IPS-15b (cell line): ENCODE measurements around the gene NQO1.
A peak's percentile ranks its signal among the peaks of the same experiment; 100 is the strongest.
"Not testable (repeated sequence)": the region's sequence is repeated elsewhere in the genome, so short reads cannot be mapped to it uniquely, and the experiment has no call there.

Experiments
- H3K27me3 ChIP-seq: one replicate; pipeline ENCODE4 v1.6.1; 2013; ENCODE audit warnings: low read length; ENCODE audit not compliant: control insufficient read depth, insufficient read depth
- H3K36me3 ChIP-seq: one replicate; pipeline ENCODE4 v1.6.1; 2013; ENCODE audit warnings: low read length; ENCODE audit not compliant: control insufficient read depth, insufficient read depth
- H3K4me1 ChIP-seq: one replicate; pipeline ENCODE4 v1.6.1; 2013; ENCODE audit warnings: mild to moderate bottlenecking, low read length; ENCODE audit not compliant: control insufficient read depth, insufficient read depth
- H3K4me3 ChIP-seq: one replicate; pipeline ENCODE4 v1.5.1; 2013; ENCODE audit warnings: low read depth, low read length
- H3K9ac ChIP-seq: one replicate; pipeline ENCODE4 v1.6.1; 2013; ENCODE audit warnings: low read depth, mild to moderate bottlenecking, low read length
- H3K9me3 ChIP-seq: one replicate; pipeline ENCODE4 v1.6.1; 2013; ENCODE audit warnings: mild to moderate bottlenecking, low read length; ENCODE audit not compliant: control insufficient read depth, insufficient read depth

The NQO1 gene

DNA sequence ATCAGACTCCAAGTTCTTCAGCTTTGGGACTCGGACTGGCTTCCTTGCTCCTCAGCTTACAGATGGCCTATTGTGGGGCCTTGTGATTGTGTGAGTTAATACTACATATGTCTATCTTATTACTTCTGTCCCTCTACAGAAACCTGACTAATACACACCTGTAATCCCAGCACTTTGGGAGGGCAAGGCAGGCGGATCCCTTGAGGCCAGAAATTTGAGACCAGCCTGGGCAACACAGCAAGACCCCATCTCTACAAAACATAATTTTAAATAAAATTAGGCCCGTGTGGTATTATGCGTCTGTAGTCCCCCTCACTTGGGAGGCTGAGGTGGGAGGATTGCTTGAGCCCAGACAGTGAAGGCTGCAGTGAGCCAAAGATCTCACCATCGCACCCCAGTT is 4.9 kb upstream of the NQO1 start:
- H3K9me3 ChIP-seq, H3K4me1 ChIP-seq, H3K27me3 ChIP-seq, H3K36me3 ChIP-seq, H3K9ac ChIP-seq, H3K4me3 ChIP-seq: not testable (repeated sequence)

DNA sequence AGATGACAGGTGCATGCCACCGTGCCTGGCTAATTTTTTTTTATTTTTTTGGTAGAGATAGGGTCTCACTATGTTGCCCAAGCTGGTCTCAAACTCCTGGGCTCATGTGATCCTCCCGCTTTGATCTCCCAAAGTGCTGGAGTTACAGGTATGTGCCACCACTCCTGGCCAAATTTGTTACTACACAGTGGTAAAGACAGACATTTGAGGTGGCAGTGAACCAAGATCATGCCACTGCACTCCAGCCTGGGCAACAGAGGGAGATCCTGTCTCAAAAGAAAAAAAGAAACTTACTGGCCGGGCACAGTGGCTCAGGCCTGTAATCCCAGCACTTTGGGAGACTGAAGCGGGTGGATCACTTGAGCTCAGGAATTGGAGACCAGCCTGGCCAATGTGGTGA is 2.7 kb upstream of the NQO1 start:
- H3K4me1 ChIP-seq, H3K9me3 ChIP-seq, H3K36me3 ChIP-seq, H3K4me3 ChIP-seq, H3K27me3 ChIP-seq, H3K9ac ChIP-seq: not testable (repeated sequence)

DNA sequence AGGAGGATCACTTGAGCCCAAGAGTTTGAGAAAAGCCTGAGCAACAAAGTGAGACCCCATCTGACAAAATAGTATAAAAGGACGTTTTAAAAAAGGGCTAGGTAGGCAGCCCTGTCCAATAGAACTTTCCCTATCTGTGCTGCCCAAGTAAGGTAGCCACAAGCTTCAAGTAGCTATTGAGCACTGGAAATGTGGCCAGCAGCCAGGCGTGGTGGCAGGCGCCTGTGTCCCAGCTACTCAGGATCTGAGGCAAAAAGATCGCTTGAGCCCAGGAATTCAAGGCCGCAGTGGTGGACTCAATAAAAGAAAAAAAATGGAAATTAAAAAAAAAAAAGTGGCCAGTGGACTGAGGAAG is 1.5 kb upstream of the NQO1 start:
- no peaks in the 10 kb centered on the region for H3K27me3 ChIP-seq
- no peaks in the 10 kb centered on the region for H3K9me3 ChIP-seq
- peak overlapping the region; percentile 90 for H3K4me3 ChIP-seq
- H3K9ac ChIP-seq: peak overlapping the region; percentile 80
- no peaks in the 10 kb centered on the region for H3K4me1 ChIP-seq
- no peaks in the 10 kb centered on the region for H3K36me3 ChIP-seq

DNA sequence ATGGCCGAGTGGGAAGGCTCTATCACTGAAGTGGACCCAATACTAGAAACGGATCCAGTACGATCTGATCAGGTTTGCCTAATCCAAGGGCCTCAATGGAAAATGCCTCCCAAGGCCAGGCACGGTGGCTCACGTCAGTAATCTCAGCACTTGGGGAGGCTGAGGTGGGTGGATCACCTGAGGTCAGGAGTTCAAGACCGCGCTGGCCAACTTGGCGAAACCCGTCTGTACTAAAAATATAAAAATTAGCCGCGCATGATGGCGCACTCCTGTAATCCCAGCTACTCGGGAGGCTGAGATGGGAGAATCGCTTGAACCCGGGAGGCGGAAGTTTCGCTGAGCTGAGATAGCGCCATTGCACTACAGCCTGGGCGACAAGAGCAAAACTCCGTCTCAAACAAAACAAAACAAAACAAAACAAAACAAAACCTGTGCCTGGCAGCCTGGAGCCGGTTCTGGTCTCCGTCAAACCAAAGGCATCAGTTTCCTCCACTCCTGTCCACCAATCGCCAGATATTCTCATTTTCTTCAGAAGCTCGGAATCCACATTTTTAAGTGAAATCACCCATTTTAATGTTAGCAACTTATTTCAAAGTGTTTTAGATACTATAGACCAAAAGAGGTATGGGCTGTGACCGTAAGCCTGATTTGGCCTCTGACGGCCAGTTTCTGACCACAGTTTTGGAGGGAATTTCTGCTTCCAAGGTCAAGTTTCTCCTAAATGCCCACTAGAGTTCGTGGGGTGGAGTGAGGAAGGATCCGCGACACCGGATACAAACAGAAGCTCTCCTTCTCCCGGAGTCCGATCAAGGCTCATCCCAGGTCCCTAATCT is 664 bp downstream of the NQO1 start:
- peak overlapping the region; percentile 90 for H3K4me3 ChIP-seq
- no peaks in the 10 kb centered on the region for H3K36me3 ChIP-seq
- H3K4me1 ChIP-seq: no peaks in the 10 kb centered on the region
- H3K9me3 ChIP-seq: no peaks in the 10 kb centered on the region
- no peaks in the 10 kb centered on the region for H3K27me3 ChIP-seq
- peak overlapping the region; percentile 47 for H3K9ac ChIP-seq

DNA sequence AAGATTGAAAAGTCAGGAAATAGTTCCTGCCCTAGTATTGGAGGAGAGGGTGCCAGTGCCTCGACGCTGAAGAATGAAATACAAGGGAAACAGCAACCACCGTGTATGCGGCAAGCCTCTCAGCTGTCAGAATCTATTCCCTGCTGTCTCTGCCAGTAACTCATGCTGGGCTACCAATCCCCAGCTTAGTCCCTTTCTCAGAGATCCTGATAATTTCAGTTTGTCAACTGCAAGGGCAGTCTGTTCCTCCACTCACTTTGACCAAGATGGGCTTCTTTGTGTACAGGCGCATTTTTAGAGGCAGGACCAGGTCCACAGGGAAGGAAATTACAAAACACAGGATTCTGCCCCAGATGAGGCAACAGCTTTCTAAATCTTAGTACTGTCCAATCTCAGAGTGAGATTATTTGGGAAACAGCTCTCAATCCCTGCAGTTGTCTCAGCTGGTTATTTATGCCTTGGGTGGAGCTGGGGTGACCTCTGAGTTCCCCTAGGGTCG is 1.3 kb downstream of the NQO1 start:
- no peaks in the 10 kb centered on the region for H3K4me1 ChIP-seq
- no peaks in the 10 kb centered on the region for H3K9me3 ChIP-seq
- no peaks in the 10 kb centered on the region for H3K27me3 ChIP-seq
- no peaks in the 10 kb centered on the region for H3K36me3 ChIP-seq
- no peak overlapping the region for H3K4me3 ChIP-seq
- no peak overlapping the region for H3K9ac ChIP-seq

DNA sequence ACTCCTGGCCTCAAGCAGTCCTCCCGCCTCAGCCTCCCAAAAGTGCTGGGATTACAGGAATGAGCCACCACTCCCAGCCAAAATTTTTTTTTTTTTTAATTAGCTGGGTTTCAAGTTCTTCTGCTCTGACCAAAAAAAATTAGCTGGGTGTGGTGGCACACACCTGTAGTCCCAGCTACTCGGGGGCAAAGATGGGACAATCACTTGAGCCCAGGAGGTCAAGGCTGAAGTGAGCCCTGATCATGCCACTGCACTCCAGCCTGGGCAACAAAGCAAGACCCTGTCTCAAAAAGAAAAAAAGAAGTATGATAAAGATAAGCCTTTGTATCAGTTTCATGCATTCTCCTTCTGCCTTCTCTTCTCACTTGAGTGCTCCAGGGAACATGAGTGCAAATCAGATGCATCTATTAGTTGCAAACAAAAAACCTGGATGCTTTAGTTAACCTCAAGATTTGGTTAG is 1.9 kb downstream of the NQO1 start:
- Histone ChIP-seq H3K27me3 (no peaks in the 10 kb centered on the region), H3K9me3 (no peaks in the 10 kb centered on the region), H3K4me1 (no peaks in the 10 kb centered on the region), H3K36me3 (no peaks in the 10 kb centered on the region), H3K9ac (no peak overlapping the region), H3K4me3 (no peak overlapping the region)

DNA sequence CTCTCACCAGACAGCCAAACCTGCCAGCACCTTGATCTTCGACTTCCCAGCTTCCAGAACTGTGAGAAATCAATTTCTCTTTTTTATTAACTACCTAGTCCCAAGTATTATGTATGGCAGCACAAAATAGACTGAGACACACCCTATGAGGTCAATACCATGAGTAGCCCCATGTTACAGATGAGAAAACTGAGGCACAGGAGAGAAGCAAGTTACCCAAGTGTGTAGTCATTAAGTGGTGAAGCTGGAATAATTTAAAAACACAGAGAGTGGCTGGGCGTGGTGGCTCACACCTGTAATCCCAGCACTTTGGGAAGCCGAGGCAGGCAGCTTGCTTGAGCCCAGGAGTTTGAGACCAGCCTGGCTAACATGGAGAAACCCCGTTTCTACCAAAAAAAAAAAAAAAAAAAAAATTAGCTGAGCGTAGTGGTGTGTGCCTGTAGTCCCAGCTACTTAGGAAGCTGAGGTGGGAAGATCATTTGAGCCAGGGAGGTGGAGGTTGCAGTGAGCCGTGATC is 4.9 kb downstream of the NQO1 start:
- Histone ChIP-seq H3K9me3 (no peaks in the 10 kb centered on the region), H3K9ac (no peak overlapping the region), H3K4me1 (no peaks in the 10 kb centered on the region), H3K36me3 (no peaks in the 10 kb centered on the region), H3K27me3 (no peaks in the 10 kb centered on the region), H3K4me3 (no peak overlapping the region)

DNA sequence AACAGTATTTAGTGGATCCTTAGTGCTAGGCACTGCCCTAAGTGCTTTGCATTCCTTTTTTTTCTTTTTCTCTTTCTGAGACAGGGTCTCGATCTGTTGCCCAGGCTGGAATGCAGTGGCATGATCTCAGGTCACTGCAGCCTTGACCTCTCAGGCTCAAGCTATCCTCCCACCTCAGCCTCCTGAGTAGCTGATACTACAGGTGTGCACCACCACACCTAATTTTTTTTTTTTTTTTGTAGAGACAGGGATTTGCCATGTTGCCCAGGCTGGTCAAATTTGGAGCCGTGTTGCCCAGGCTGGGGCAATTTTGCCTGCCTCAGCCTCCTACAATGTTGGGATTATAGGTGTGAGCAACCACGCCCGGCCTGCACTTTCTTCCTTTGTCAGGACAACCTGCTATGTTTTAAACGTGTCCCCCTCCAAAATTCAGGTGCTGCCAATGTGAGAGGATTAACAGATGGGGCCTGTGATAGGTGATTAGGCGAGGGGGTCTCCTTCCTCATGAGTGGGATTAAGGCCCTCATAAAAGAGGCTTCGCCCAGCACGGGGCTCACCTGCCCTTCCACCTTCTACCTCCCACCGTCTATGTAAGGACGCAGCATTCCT is 5.4 kb downstream of the NQO1 start:
- no peaks in the 10 kb centered on the region for H3K9me3 ChIP-seq
- no peaks in the 10 kb centered on the region for H3K4me1 ChIP-seq
- no peak overlapping the region for H3K9ac ChIP-seq
- no peak overlapping the region for H3K4me3 ChIP-seq
- H3K27me3 ChIP-seq: no peaks in the 10 kb centered on the region
- H3K36me3 ChIP-seq: no peaks in the 10 kb centered on the region

DNA sequence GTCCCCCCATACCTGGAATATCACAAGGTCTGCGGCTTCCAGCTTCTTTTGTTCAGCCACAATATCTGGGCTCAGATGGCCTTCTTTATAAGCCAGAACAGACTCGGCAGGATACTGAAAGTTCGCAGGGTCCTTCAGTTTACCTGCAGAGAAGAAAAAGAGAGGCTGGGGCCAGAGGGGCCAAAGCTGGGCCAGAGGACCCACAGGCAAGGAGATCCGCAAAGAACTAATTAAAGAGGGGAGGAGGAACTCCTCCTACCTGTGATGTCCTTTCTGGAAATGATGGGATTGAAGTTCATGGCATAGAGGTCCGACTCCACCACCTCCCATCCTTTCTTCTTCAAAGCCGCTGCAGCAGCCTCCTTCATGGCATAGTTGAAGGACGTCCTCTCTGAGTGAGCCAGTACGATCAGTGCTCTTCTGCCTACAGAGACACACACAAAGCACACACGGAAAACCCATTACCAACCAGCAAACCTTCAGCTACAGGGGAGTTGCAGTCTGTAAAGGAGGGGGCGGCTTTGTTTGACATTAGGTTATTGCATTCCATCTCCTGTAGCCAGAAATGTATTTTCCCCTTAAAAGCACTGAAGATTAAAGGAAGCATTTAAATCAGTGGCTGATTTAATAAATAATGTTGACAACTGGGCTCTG is 8.1 kb downstream of the NQO1 start:
- no peaks in the 10 kb centered on the region for H3K9me3 ChIP-seq
- H3K27me3 ChIP-seq: no peaks in the 10 kb centered on the region
- no peak overlapping the region for H3K4me3 ChIP-seq
- H3K4me1 ChIP-seq: no peaks in the 10 kb centered on the region
- H3K36me3 ChIP-seq: no peaks in the 10 kb centered on the region
- H3K9ac ChIP-seq: no peak overlapping the region

DNA sequence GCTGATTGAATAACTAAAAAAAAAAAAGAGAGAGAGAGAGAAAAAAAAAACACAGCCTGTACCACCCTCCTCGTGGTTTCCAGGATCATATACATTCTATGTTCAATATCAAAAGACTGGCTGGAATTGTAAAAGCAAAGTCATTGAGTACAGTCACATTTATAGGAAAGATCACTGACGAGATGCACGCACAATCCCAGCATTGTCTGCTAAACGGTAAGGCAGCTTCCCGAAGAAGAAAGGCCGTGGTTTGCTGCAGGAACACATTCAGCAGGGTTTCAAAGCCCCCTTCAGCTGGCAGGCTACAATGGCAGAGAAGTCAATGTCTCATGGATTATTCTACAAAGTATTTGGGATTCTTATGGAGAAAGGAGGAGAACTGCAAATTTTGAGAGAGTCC is 9.3 kb downstream of the NQO1 start:
- Histone ChIP-seq H3K9me3 (no peaks in the 10 kb centered on the region), H3K36me3 (no peaks in the 10 kb centered on the region), H3K4me1 (no peaks in the 10 kb centered on the region), H3K27me3 (no peaks in the 10 kb centered on the region), H3K4me3 (no peak overlapping the region), H3K9ac (no peak overlapping the region)

DNA sequence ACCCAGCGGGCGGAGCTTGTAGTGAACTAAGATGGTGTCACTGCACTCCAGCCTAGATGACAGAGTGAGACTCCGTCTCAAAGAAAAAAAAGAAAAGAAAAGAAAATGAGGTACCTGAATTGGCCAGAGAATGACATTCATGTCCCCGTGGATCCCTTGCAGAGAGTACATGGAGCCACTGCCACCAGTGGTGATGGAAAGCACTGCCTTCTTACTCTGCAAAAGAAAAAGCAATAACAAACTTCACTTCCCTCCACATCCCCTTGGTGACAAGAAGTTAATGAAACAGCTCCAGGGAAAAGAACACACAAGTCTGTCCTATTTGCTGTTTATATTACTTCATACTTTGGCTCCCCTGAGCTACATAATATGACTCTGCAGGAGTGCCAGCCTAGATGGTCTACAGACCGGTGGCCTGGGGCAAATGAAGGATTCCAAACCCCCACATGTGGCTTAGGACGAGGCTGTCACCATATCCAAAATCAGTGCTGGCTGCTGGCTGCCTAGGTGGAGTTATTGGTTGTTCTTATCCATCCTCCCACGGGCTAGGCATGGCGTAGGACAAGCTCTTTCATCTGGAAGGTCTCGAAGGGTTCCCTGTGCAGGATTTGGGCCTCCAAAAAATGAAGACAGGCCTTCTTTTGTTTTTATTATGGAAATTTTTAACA is 13.3 kb downstream of the NQO1 start:
- no peaks in the 10 kb centered on the region for H3K36me3 ChIP-seq

More for the DNA sequence above, 13.3 kb downstream of the NQO1 start:
- Histone ChIP-seq H3K9me3 (no peaks in the 10 kb centered on the region), H3K9ac (no peak overlapping the region), H3K4me1 (no peaks in the 10 kb centered on the region), H3K4me3 (no peak overlapping the region), H3K27me3 (no peaks in the 10 kb centered on the region)
